Activated CD8-positive, alpha-beta memory T cell treated with anti-CD3 and anti-CD28 coated beads, Interleukin-2, amount 50 U/mL, for 1 hour (primary cell): ENCODE data around the gene MTRR.

ENCODE experiments used
- DNase-seq: peaks from one replicate; pipeline ENCODE4 v3.0.0-alpha.2; 2020; ENCODE audit errors: extremely low read depth

MTRR gene

GRCh38 chr5:7857361-7857760 lies 11.6 kb upstream of the MTRR start:
- no peak for DNase-seq

- DNase-seq: no peak
These were observed 10.9 kb upstream of the MTRR start for GRCh38 chr5:7857926-7858632.

GRCh38 chr5:7866196-7866595 lies 2.8 kb upstream of the MTRR start:
- no peak for DNase-seq

- DNase-seq: no peak
These were observed 1.7 kb upstream of the MTRR start for GRCh38 chr5:7867260-7867659.

GRCh38 chr5:7868427-7868772 lies 548 bp upstream of the MTRR start:
- no peak for DNase-seq

- DNase-seq: no peak
These were observed 657 bp downstream of the MTRR start for GRCh38 chr5:7869474-7870136.

GRCh38 chr5:7871653-7872052 lies 2.7 kb downstream of the MTRR start:
- no peak for DNase-seq

- no peak for DNase-seq
These were observed 3.7 kb downstream of the MTRR start for GRCh38 chr5:7872517-7873130.

- no peak for DNase-seq
These were observed 4.3 kb downstream of the MTRR start for GRCh38 chr5:7873216-7873615.

GRCh38 chr5:7874639-7875038 lies 5.7 kb downstream of the MTRR start:
- no peak for DNase-seq

GRCh38 chr5:7875151-7875550 lies 6.2 kb downstream of the MTRR start:
- no peak for DNase-seq

- no peak for DNase-seq
These were observed 7.9 kb downstream of the MTRR start for GRCh38 chr5:7876867-7877266.

- DNase-seq: no peak
These were observed 8.9 kb downstream of the MTRR start for GRCh38 chr5:7877851-7878250.

GRCh38 chr5:7878381-7878873 lies 9.5 kb downstream of the MTRR start:
- no peak for DNase-seq

- no peak for DNase-seq
These were observed 12.1 kb downstream of the MTRR start for GRCh38 chr5:7881091-7881490.

GRCh38 chr5:7881816-7882215 lies 12.9 kb downstream of the MTRR start:
- DNase-seq: no peak

GRCh38 chr5:7882926-7883325 lies 14.0 kb downstream of the MTRR start:
- no peak for DNase-seq

- no peak for DNase-seq
These were observed 15.7 kb downstream of the MTRR start for GRCh38 chr5:7884491-7885267.

GRCh38 chr5:7886849-7887475 lies 18.0 kb downstream of the MTRR start:
- no peak for DNase-seq

- DNase-seq: no peak
These were observed 20.0 kb downstream of the MTRR start for GRCh38 chr5:7888901-7889300.

GRCh38 chr5:7894439-7894838 lies 25.5 kb downstream of the MTRR start:
- no peak for DNase-seq

GRCh38 chr5:7894860-7895259 lies 25.9 kb downstream of the MTRR start:
- DNase-seq: no peak
